Measurements from ENCODE around the gene PUSL1.
"Not testable (repeated sequence)": the region's sequence is repeated elsewhere in the genome, so short reads cannot be mapped to it uniquely, and the experiment has no call there.

Gene PUSL1

DNA sequence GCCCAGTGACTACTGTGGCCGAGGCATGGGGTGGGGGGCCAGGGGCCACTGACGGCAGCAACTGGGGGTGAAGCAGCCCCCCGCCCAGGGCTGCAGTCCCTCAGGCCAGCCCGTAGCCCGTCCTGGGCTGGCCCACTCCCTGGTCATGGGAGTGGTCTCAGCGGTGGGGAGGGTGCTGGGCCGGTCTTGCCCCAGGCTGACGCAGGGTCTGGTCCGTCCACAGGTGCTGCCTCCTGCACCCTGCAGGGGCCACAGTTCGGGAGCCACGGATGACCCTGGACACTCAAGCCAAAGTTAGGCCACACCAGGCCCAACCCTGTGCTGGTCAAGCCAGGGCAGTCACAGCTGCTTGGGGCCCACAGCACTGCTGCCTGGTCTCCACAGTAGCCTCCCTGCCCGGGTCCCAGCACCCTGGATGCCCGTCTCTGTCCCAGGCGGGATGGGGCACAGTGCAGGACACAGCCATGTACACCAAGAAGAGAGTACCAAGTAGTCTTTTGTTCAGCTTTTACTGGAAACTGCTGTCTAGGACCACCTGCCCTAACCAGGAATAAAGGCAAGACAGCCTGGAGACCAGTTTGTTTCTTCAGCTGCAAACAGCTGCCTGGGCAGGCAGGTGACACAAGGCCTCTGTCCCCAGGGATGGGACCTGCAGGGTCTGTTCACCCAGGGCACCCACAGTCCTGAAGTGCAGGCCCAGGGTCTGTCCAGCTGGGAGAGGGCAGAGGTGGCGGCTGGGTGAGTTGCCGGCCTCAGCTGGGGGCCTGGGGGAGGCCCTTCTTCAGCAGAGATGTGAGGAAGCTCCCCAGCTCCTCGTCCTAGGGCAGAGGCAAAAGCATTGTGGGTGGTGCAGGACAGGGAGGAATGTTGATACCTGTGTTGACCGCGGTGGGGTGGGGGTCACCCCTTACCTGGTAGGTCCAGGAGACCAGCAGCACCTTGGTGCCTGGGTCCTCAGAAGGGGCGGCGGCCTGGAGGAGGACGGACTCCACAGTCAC lies 3.0 kb downstream of the PUSL1 start:
- DNase-seq = no peak

DNA sequence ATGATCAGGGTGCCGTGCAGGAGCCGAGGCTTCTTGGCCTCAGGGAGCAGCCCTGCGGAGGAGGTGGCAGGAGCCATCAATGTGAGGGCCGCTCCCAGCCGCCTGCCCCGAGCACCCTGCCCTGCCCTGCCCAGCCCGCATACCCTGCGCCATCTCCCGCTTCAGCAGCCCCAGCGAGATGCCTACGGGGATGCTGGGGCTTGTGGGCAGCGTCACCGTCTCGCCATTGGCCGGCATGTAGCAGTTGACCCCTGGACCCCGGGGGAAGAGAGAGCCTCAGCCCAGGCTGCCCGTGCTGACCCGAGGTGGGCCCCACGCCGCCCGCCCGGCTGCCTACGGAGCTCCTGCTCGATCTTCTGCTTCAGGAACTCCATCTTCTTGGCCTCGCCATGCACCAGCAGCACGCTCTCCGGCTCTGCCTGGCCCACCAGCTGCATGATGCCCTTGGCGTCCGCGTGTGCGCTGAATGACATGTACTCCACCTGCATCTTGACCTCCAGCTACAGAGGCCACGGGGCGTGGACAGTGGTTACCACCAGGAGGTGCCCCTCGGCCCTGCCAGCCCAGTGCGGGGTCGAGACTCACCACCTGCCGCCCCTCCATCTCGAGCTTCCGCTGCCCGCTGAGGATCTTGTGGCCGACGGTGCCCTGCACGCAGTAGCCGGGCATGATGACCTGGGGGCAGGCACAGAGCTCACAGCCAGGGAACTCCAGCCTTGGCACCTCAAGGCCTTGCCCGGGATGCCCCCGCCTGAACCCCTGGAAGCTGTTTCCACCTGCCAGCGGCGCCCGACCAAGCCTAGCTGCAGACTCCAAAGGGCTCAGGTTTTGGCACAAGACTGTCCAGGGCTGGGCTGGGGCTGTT lies 4.3 kb downstream of the PUSL1 start:
- DNase-seq = no peak

DNA sequence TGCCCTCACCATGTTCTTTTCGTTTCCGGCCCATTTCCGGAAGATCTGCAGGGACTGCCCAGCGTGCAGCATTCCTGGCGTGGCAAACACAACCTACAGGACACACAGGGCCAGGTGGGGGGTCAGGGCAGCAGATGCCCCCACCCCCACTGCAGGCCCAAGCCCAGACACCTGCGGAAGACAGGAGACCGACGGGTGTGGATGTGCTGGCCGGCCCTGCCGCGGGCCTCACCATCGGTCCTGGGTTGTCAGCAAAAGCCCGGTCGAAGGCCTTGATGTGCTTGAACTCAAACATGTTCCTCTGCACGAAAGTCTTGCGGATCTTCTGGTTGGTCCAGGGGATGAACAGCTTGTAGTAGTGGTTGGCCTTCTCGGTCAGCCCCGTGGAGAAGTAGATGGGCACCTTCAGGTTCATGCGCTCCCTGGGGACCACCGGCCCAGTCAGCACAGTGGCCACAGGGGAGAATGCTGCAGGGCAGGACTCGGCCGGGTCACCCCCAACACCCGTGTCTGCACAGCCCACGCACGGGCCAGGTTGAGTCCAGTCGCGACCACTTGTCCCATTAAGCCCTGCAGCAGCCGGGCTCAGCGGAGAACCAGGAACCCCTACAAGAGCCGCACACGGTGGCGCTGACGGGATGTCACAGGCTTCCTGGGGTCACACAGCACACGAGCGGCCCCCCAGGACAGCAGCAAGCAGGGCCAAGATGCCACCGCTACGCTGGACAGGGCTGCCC lies 5.3 kb downstream of the PUSL1 start:
- no peak for DNase-seq

DNA sequence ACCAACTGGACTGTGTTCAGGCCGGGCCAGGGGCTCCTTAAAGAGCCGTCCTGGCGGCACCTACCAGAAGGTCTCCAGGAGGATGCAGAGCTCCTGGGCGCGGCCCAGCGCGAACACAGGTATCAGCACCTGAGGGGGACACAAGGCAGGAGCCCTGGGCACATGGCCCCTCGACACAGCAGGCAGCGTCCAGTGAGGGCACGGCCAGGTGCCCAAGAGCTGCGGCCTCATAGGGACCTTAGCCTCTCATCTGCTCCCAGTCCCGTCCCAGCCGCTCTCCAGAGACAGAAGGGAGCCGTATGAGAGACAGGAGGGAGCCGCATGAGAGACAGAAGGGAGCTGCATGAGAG lies 5.8 kb downstream of the PUSL1 start:
- DNase-seq = no peak

DNA sequence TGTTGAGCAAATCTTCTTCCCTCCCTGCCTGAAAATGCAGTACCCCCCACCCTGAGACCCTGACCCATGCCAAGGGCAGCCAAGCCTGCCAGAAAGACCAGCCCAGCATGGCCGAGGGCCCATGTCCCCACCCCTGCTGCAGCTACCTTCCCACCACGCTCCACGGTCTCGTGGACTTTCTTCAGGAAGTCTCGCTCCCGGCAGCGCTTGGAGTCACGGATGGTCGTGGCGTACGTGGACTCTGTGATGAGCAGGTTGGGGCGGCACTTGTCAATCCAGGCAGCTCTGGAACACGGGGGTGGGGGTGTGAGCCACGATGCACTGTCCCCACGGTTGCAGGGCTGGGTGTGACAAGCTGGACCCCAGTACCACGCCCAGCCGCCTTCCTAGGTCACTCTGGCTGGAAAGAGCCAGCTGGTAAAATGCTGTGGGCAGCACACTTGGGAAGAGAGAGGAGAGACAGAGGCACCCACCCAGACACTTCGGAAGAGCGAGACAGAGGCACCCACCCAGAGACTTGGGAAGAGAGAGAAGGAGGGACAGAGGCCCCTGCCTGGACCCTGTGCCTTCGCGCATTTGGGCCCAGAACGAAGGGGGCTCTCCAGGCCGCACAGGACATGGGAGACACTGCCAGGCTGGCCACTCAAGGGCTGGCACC lies 6.4 kb downstream of the PUSL1 start:
- DNase-seq = no peak

GRCh38 chr1:1315435-1315954 lies 7.1 kb downstream of the PUSL1 start:
- no peak for DNase-seq

- not testable (repeated sequence) for DNase-seq
Measured at GRCh38 chr1:1316199-1316598, 7.8 kb downstream of the PUSL1 start.

DNA sequence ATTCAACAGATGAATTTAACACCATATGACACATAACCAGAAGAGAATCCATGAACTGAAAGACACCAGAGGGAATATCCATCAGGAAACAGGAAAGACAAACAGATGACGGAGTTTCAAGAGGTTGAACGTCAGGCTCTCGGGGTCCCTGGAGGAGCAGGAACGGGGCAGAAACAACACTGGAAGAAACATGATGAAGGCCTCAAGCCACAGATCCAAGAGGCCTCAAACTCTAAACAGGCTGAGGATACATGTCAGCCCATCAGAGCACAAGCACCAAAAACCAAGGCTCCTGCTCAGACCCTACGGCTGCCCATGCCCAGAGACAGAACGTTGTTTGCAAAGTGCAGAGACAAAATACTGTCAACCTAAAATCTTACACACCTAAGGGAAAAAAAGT lies 9.0 kb downstream of the PUSL1 start:
- no peak for DNase-seq

- no peak for DNase-seq
Measured at GRCh38 chr1:1318131-1318652, 9.8 kb downstream of the PUSL1 start.

DNA sequence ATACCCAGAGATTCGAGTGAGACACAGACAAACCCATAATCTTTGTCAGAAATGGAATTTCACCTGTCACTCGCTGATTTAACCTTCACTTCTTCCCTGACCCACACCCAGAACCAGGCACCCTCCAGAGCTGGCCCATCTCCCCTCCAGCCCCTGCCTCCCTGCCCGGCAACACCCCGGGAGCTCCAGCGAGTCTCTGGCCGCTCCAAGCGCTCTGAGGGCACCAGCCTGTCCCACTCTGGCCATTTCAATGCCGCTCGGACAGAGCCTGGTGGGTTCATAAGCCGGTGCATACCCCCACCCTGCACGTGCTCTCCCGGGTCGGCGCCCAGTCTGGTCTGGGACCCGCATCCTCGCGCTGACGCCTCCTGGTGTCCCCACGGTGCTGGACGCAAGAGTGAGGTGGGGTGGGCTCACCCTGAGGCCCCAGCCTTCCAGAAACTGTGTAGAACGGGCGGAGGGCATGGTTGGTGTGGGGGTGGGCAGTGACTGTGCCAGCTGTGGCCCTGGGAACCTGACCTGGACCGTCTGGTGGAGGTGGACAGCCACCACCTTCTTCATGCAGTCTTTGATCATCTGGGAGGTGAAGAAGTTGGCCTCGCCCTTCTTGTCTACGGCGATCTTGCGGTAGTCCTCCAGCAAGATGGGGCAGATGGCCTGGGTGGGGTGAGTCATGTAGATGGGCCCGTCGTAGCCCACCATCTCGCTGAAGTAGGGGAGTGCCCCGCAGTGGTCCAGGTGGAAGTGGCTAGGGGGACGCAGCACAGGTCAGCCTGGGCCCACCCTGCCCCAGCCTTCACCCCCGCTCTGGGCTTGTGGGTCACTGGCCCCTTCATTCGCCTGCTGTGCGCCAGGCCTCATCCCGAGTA lies 10.6 kb downstream of the PUSL1 start:
- DNase-seq = no peak

- DNase-seq = no peak
Measured at GRCh38 chr1:1319646-1319941, 11.2 kb downstream of the PUSL1 start.

DNA sequence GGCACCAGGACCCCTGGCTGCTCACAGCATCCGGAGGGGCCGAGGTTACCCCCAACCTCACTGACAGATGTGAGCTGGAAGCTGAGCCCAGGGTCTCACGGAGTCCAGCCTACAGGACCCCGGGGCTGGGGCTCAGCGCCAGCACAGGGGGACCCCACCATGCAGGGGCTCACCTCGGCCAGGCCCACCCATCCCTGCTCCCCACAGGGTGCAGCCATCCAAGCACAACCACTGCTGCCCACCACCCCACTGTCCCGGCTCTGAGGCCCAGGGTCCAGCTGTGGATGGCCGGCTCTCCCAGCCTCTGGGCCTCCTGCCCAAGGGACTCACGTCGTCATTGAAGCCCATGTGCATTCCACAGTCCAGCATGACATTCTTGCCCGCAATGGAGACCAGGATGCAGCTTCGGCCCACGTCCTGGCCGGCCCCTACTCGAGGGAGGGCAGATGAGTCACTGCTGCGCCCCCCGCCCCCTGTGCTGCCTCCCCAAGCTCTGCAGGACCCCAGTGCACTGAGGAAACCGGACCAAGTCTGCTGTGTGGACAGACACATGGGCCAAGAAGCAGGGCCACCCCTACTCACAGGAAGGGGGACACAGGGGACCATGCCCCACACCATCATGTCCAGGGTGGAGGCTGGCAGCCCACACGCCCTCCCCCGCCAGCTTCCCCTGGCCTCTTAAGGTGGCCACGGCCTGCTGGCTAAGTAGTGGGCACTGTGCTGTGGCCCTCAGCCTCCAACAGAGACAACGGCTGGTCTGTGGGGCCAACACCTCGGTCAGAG lies 12.5 kb downstream of the PUSL1 start:
- DNase-seq = no peak

DNA sequence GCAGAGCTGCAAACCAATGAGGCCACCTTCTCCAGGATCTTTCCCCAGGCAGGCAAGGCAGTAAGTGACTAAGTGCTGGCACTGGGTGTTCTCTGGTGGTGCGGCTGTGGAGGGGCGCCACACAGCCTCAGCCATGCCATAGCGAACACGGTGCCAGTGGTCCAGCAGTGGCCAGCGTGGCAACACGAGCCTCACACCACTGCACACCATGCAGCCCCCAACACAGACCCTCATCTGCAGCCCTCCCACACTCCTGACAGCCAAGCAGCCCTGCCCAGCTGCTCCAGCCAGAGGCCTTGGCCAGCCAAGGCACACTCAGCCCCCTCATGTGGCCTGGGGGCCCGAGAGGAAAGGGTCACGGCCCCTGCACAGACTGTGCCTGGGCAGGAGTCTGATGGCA lies 13.1 kb downstream of the PUSL1 start:
- DNase-seq = no peak

- no peak for DNase-seq
Measured at GRCh38 chr1:1322418-1322817, 14.0 kb downstream of the PUSL1 start.

GRCh38 chr1:1322952-1323351 lies 14.6 kb downstream of the PUSL1 start:
- DNase-seq = no peak

DNA sequence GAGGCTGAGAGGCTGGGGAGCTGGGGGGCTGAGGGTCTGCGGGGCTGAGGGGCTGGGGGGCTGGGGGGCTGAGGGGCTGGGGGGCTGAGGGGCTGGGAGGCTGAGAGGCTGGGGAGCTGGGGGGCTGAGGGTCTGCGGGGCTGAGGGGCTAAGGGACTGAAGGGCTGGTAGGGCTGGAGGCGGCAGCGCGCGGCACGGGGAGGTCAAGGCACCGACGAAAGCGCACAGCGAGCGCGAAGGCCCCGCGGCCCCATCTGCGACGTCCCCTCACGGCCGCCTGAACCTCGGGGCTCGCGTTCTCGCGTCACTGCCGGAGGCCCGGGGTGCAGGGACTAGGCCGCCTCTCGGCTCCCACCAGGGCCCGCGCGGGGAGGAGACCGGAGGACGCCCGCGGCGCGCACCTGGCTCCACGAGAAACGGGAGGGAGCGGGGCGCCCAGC lies 15.7 kb downstream of the PUSL1 start:
- DNase-seq = no peak

DNA sequence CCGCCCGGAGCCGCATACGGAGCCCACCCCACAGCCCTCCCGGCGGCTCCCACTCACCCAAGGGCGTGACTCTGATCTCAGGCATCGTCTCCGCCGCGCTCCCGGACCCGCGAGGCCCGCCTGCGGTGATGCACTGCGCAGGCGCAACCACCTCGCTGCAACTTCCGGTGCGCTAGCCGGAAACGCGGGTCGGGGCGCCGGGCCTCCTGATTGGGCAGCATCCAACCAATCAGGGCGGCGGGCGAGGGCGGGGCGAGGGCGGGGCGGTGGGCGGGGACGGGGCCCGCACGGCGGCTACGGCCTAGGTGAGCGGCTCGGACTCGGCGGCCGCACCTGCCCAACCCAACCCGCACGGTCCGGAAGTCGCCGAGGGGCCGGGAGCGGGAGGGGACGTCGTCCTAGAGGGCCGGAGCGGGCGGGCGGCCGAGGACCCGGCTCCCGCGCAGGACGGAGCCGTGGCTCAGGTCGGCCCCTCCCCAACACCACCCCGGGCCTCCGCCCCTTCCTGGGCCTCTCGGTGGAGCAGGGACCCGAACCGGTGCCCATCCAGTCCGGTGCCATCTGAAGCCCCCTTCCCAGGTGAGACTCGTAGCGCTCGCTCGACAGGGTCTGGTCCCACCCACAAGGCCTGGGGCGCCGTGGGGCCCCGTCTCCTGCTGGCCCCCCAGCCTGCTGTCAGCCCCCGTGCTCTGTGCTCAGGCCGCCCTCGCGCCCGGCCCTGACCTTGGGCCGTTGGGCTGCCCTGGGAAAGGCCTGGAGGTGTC lies 16.3 kb downstream of the PUSL1 start, which contains the start of the genes CPTP and INTS11:
TSS of gene CPTP (plus strand) at position 279 of the 764 bp plus-strand sequence. CDS start 2,109 bp downstream, outside the sequence.
TSS of gene INTS11 (minus strand) at position 137 of the 764 bp plus-strand sequence. CDS start at position 85, 52 bp downstream.
- peak; percentile 79 for DNase-seq

DNA sequence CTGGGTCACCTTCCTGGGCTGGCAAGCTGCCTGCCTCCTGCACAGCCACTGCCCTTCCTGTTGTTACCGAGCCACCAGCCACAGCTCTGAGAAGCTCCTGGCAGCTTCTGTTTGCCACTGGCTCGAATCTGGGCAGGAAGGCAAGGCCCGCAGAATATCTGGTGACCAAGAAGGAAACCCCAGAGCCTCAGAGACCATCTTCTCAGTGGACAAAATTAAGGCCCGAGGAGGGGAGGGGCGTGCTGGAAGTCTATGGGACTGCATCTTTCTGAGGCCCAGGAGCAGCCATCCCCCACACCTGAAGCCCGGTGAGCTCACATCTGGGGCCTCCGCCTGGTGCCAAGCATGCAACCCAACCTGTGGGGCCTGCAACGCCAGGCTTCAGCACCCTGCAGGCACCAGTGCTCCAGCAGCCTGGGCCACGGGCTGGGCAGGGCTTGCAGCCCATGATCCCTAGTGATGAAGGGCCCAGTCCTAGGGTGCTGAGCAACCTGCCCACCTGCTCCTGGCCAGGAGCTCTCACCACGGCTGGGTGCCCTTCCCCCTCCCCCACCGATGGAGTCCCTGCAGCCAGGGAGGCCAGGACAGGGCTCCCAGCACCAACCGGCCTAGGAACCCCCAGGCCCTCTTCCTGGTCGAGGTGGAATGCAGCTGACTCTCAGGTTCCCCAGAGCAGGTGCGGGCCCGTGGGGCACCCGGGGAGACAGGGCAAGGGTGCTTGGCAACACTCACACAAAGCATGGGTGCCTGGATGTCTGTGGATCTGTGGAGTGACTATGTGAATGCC lies 17.1 kb downstream of the PUSL1 start:
- DNase-seq = no peak

Data from KG1 (cell line).